Astrocyte of the spinal cord (primary cell): Measurements from ENCODE around the gene XRCC1.

Source experiments
- DNase-seq: peaks from one replicate; pipeline ENCODE4 v3.0.0; 2011; ENCODE audit warnings: low read depth, low spot score
- H3K4me3 ChIP-seq: 2 replicates; pipeline ENCODE4 v1.5.1; 2011; ENCODE audit warnings: low read depth, mild to moderate bottlenecking, low read length, moderate library complexity
- CTCF ChIP-seq: IDR thresholded peaks from 2 replicates; pipeline ENCODE4 v1.5.1; 2012; ENCODE audit warnings: low read depth, mild to moderate bottlenecking, low read length, inconsistent platforms
- in situ Hi-C: cut with HindIII; loops from 2 replicates; pipeline ENCODE4 v1.10.0; 2017; ENCODE audit warnings: low sequenced_read_pairs

XRCC1 gene

GRCh38 chr19:43499042-43499441 lies 76.3 kb downstream of the XRCC1 start:
- TF ChIP-seq CTCF, result no peak
- no peak for DNase-seq
- in situ Hi-C loops, result no loop called here
- no peak overlapping the region for H3K4me3 ChIP-seq

- DNase-seq, result no peak
- in situ Hi-C loops, result no loop called here
- no peak overlapping the region for H3K4me3 ChIP-seq
- TF ChIP-seq CTCF, result no peak
Measured at GRCh38 chr19:43498233-43498842, 77.0 kb downstream of the XRCC1 start.

GRCh38 chr19:43496960-43497359 lies 78.4 kb downstream of the XRCC1 start:
- no peak overlapping the region for H3K4me3 ChIP-seq
- TF ChIP-seq CTCF, result no peak
- in situ Hi-C loops, result no loop called here
- DNase-seq, result no peak

- H3K4me3 ChIP-seq, result no peak overlapping the region
- in situ Hi-C loops, result no loop called here
- DNase-seq, result no peak
- no peak for TF ChIP-seq CTCF
Measured at GRCh38 chr19:43495082-43495481, 80.2 kb downstream of the XRCC1 start.
